K562 (cell line): Measurements from ENCODE around the gene SPTLC3. TPM values are rescaled to one million over a fixed set of nuclear protein-coding genes. Genes with fewer than 3 reads are reported as not detected.

Experiments
- ATAC-seq: fragments of 200-7000 bp; cut with Tn5 transposase; 3 replicates; pipeline ENCODE4 v1.9.1; 2020; ENCODE audit warnings: moderate library complexity
- BruUV-seq: library from RNA; stranded (reverse); fragments of 400-500 nt; replicated peaks from 2 replicates; lab custom pipeline; 2021; lab: Mats Ljungman, UMichigan
- CTCF ChIA-PET: fragments of 300-600 bp; formaldehyde crosslinking; extraction: SDS; loops from one replicate; lab custom pipeline; 2021; ENCODE audit warnings: low intra/inter-chr PET ratio; lab: Yijun Ruan, JAX
- POLR2A ChIA-PET: fragments of 300-600, 350-650 bp; sonication (Branson Sonifier 250); formaldehyde crosslinking; extraction: SDS; loops from one replicate; lab custom pipeline; 2021; ENCODE audit warnings: antibody characterized with exemption, inconsistent platforms; lab: Yijun Ruan, JAX
- DNase-seq, 4 experiments: peaks; one replicate each; pipeline versions ENCODE4 v3.0.0 to v3.0.0-alpha.2; 2011 to 2018; ENCODE audit warnings: low spot score in 3 of 4, mixed read lengths in 3 of 4; ENCODE audit errors: extremely low read depth in 1 of 4
- FAIRE-seq: peaks from 2 replicates; lab custom pipeline; 2011; peaks lifted over from hg19 to GRCh38; lab: Jason Lieb, UNC
- H2AFZ ChIP-seq: 2 replicates; pipeline ENCODE4 v1.6.0; 2011; ENCODE audit warnings: low read depth, low read length, control low read depth, inconsistent platforms
- H3K27ac ChIP-seq: fragments of 200-600 bp; 3 replicates; pipeline ENCODE4 v1.8.0; 2011; ENCODE audit warnings: low read depth, mild to moderate bottlenecking, control low read depth, inconsistent platforms, low read length, moderate library complexity, mixed read lengths; ENCODE audit errors: extremely low read depth
- H3K27me3 ChIP-seq, 2 experiments: fragments of 300-600 bp in 1 of 2; 2 replicates in 1 of 2; 3 replicates in 1 of 2; pipeline versions ENCODE4 v1.6.0 to v1.8.0; 2011; ENCODE audit warnings: inconsistent platforms in 2 of 2, low read length in 2 of 2, mild to moderate bottlenecking in 1 of 2, mixed read lengths in 1 of 2, moderate library complexity in 1 of 2; ENCODE audit not compliant: control insufficient read depth in 2 of 2, insufficient read depth in 2 of 2
- H3K36me3 ChIP-seq: fragments of 300-600 bp; 3 replicates; pipeline ENCODE4 v1.8.0; 2011; ENCODE audit warnings: mild to moderate bottlenecking, low read length, inconsistent platforms; ENCODE audit not compliant: control insufficient read depth, insufficient read depth
- H3K4me1 ChIP-seq, 2 experiments: fragments of 200-600 bp in 1 of 2; replicated peaks in 1 of 2; 2 replicates in 1 of 2; 3 replicates in 1 of 2; pipeline versions ENCODE4 v1.5.1 to v1.8.0; 2011; ENCODE audit warnings: inconsistent platforms in 2 of 2, low read length in 2 of 2, mild to moderate bottlenecking in 1 of 2, mixed read lengths in 1 of 2, moderate library complexity in 1 of 2; ENCODE audit not compliant: control insufficient read depth in 2 of 2, insufficient read depth in 2 of 2
- H3K4me2 ChIP-seq: 2 replicates; pipeline ENCODE4 v1.6.1; 2011; ENCODE audit warnings: low read length, control low read depth, inconsistent platforms, mixed read lengths; ENCODE audit not compliant: insufficient read depth
- H3K4me3 ChIP-seq: fragments of 200-600 bp; sonication (generic), shearing (Covaris generic); 2 replicates; pipeline ENCODE4 v1.5.1; 2016; ENCODE audit warnings: control low read depth, inconsistent platforms
- H3K79me2 ChIP-seq: fragments of 200-600 bp; 3 replicates; pipeline ENCODE4 v1.8.0; 2011; ENCODE audit warnings: low read length, inconsistent platforms; ENCODE audit not compliant: control insufficient read depth, insufficient read depth
- H3K9ac ChIP-seq, 2 experiments: 2 replicates each; pipeline versions ENCODE4 v1.6.0 to v1.6.1; 2011; ENCODE audit warnings: low read depth in 2 of 2, low read length in 2 of 2, control low read depth in 1 of 2, inconsistent platforms in 1 of 2, mild to moderate bottlenecking in 1 of 2, mixed read lengths in 1 of 2; ENCODE audit not compliant: insufficient read depth in 1 of 2
- H3K9me1 ChIP-seq: one replicate; pipeline ENCODE4 v1.6.0; 2011; ENCODE audit warnings: inconsistent platforms, mild to moderate bottlenecking, low read length, moderate library complexity; ENCODE audit not compliant: control insufficient read depth, insufficient read depth
- H3K9me3 ChIP-seq: replicated peaks from 2 replicates; pipeline ENCODE4 v1.5.1; 2011; ENCODE audit warnings: low read depth, low read length, inconsistent platforms; ENCODE audit not compliant: control insufficient read depth, insufficient read depth
- H4K20me1 ChIP-seq: replicated peaks from 2 replicates; pipeline ENCODE4 v1.6.1; 2011; ENCODE audit warnings: low read length, inconsistent platforms, mixed read lengths; ENCODE audit not compliant: control insufficient read depth, insufficient read depth
- AFF1 ChIP-seq, 2 experiments: fragments of 450-650 bp; IDR thresholded peaks; 2 replicates each; pipeline ENCODE4 v1.6.1; 2018; ENCODE audit warnings: mild to moderate bottlenecking in 2 of 2, low read depth in 1 of 2; ENCODE audit not compliant: partially characterized antibody in 2 of 2
- BCOR ChIP-seq: fragments of 450-650 bp; IDR thresholded peaks from 2 replicates; pipeline ENCODE4 v1.6.1; 2016
- CC2D1A ChIP-seq: fragments of 450-650 bp; IDR thresholded peaks from 2 replicates; pipeline ENCODE4 v1.6.1; 2017; ENCODE audit warnings: mild to moderate bottlenecking
- CEBPB ChIP-seq: fragments of 450-650 bp; IDR thresholded peaks from 2 replicates; pipeline ENCODE4 v1.6.1; 2016; ENCODE audit warnings: missing genetic modification characterization, missing compliant biosample characterization
- ERF ChIP-seq: fragments of 450-650 bp; formaldehyde crosslinking; IDR thresholded peaks from 2 replicates; pipeline ENCODE4 v1.4.0; 2020; ENCODE audit warnings: mild to moderate bottlenecking, mixed read lengths
- FIP1L1 ChIP-seq: fragments of 200-400 bp; formaldehyde crosslinking; IDR thresholded peaks from 2 replicates; pipeline ENCODE4 v1.6.1; 2018; ENCODE audit warnings: mild to moderate bottlenecking, low read depth, low read length; ENCODE audit not compliant: poor library complexity, severe bottlenecking
- KDM4B ChIP-seq, 2 experiments: fragments of 450-650 bp in 1 of 2; sonication (generic) in 1 of 2; IDR thresholded peaks; 2 replicates each; pipeline ENCODE4 v1.6.1; 2016 to 2017; ENCODE audit warnings: borderline replicate concordance in 2 of 2, antibody characterized with exemption in 1 of 2, low read depth in 1 of 2, mild to moderate bottlenecking in 1 of 2
- MXD1 ChIP-seq: fragments of 250-450 bp; sonication (Bioruptor Pico); IDR thresholded peaks from 2 replicates; pipeline ENCODE4 v1.8.0; 2021; ENCODE audit warnings: borderline replicate concordance, mild to moderate bottlenecking, moderate library complexity; ENCODE audit not compliant: poor library complexity, severe bottlenecking
- NR4A1 ChIP-seq, 2 experiments: fragments of 250-450 bp in 1 of 2; fragments of 450-650 bp in 1 of 2; sonication (Bioruptor Pico) in 1 of 2; IDR thresholded peaks; 2 replicates each; pipeline versions ENCODE4 v1.4.0 to v1.6.1; 2016 to 2020; ENCODE audit warnings: mild to moderate bottlenecking in 2 of 2, missing compliant biosample characterization in 1 of 2, missing genetic modification characterization in 1 of 2, moderate library complexity in 1 of 2
- POU5F1 ChIP-seq: fragments of 150-350 bp; IDR thresholded peaks from 2 replicates; pipeline ENCODE4 v1.6.1; 2014; ENCODE audit warnings: borderline replicate concordance, low read length, low read depth, mild to moderate bottlenecking; ENCODE audit not compliant: partially characterized antibody
- RUNX1 ChIP-seq: sonication (generic); IDR thresholded peaks from 2 replicates; pipeline ENCODE4 v1.6.1; 2016; ENCODE audit warnings: antibody characterized with exemption, low read depth
- STAT5B ChIP-seq: fragments of 250-450 bp; sonication (Bioruptor Pico); IDR thresholded peaks from 2 replicates; pipeline ENCODE4 v1.8.0; 2021; ENCODE audit warnings: mild to moderate bottlenecking, inconsistent platforms
- ZBTB17 ChIP-seq: fragments of 450-650 bp; formaldehyde crosslinking; IDR thresholded peaks from 2 replicates; pipeline ENCODE4 v1.4.0; 2020; ENCODE audit warnings: mild to moderate bottlenecking
- ZEB2 ChIP-seq: fragments of 450-650 bp; IDR thresholded peaks from 2 replicates; pipeline ENCODE4 v1.6.1; 2016
- ZNF395 ChIP-seq: fragments of 200-800 bp; sonication (Bioruptor generic); IDR thresholded peaks from 2 replicates; pipeline ENCODE4 v1.6.1; 2017; ENCODE audit warnings: missing genetic modification characterization, missing compliant biosample characterization
- WGBS: fragments of 100-300 bp; shearing (Covaris generic); methylation state at CpG from one replicate; pipeline ENCODE4 v1.1.6; 2016; ENCODE audit warnings: low coverage, mixed read lengths; ENCODE audit not compliant: insufficient coverage; ENCODE audit errors: missing lambda C conversion rate; 5-methylcytosine and 5-hydroxymethylcytosine counted together
- in situ Hi-C: fragments of 300-500 bp; cut with MboI; formaldehyde crosslinking; loops from 4 replicates; pipeline ENCODE4 v1.15.0; 2018; ENCODE audit warnings: inconsistent platforms, mixed read lengths
- intact Hi-C: fragments of 100-400 bp; cut with micrococcal nuclease; formaldehyde crosslinking; loops from 2 replicates; pipeline ENCODE4 v1.14.2; 2022
- polyA plus RNA-seq, 8 experiments: library from polyadenylated mRNA; depleted of rRNA in 4 of 8; stranded (reverse) in 5 of 8; unstranded in 3 of 8; fragments of >200 nt; fragmentation: Nextera tagmentation in 2 of 8; fragmentation: Illumina TruSeq in 1 of 8; extraction: Ambion mirVana in 2 of 8; extraction: Trizol in 1 of 8; gene quantifications; 2 replicates each; pipeline versions ENCODE4 v1.2.1 to v1.2.3, GENCODE V29; 2011 to 2014; ENCODE audit warnings: inconsistent platforms in 1 of 8, missing spikeins in 1 of 8
- total RNA-seq, 7 experiments: library from RNA; depleted of rRNA in 6 of 7; stranded (reverse); fragments of >200 nt in 6 of 7; fragmentation: Illumina TruSeq in 2 of 7; extraction: Trizol in 2 of 7; gene quantifications; 2 replicates each; pipeline versions ENCODE4 v1.2.1 to v1.2.3, GENCODE V29; 2011 to 2021; ENCODE audit warnings: low replicate concordance in 1 of 7

SPTLC3 gene
- total and polyA plus RNA-seq, 9 of the 15 experiments (the other 6 are each of a cell fraction or from before 2014, with no cell fraction given): not detected

- TF ChIP-seq AFF1 (IDR thresholded peaks at IDR 0.05; ENCODE audit: low read depth in 1 of 2, partially characterized antibody in 2 of 2) (no peak), RUNX1 (no peak), ZEB2 (no peak), POU5F1 (no peak)
- TF ChIP-seq, all 486 proteins: peak for 0
Observed at GRCh38 chr20:13158369-13158768, 149.6 kb downstream of the SPTLC3 start (continued).

GRCh38 chr20:13159889-13160288 is 151.1 kb downstream of the SPTLC3 start:
- intact Hi-C loops: no loop called here
- no TSS peak for BruUV-seq
- H3K9me3 ChIP-seq: no peaks in the 10 kb centered on the region
- WGBS: 0% methylated on average over 9 of the region's 9 CpGs
- DNase-seq: no peak
- CTCF ChIA-PET: no interaction called here
- TF ChIP-seq ZNF395 (no peak), ZBTB17 (CRISPR knock-in tag) (no peak), MXD1 (CRISPR knock-in tag) (no peak), KDM4B (IDR thresholded peaks at IDR 0.05; ENCODE audit: borderline replicate concordance in 2 of 2, low read depth in 1 of 2) (no peak), NR4A1 (CRISPR knock-in tag; IDR thresholded peaks at IDR 0.05) (no peak), NR4A1 (tag; IDR thresholded peaks at IDR 0.05) (no peak), FIP1L1 (no peak), STAT5B (no peak), CEBPB (tag) (no peak), CC2D1A (no peak), ERF (CRISPR knock-in tag) (no peak), BCOR (no peak)
- TF ChIP-seq, all 486 proteins: peak for 0
- H3K4me3 ChIP-seq: no peak overlapping the region
- FAIRE-seq (no peak), ATAC-seq (no peak)
- H3K27me3 ChIP-seq: no peaks in the 10 kb centered on the region
- POLR2A ChIA-PET: no interaction called here
- H3K79me2 ChIP-seq: no peaks in the 10 kb centered on the region
- in situ Hi-C loops: no loop called here
- H3K27ac ChIP-seq: no peak overlapping the region
- H3K4me2 ChIP-seq: no peak overlapping the region
- H3K9ac ChIP-seq: no peak overlapping the region
- no peaks in the 10 kb centered on the region for H3K4me1 ChIP-seq
- no peaks in the 10 kb centered on the region for H3K9me1 ChIP-seq
- H2AFZ ChIP-seq: no peak overlapping the region
- no peaks in the 10 kb centered on the region for H4K20me1 ChIP-seq
- H3K36me3 ChIP-seq: no peaks in the 10 kb centered on the region
